ENCODE data around the gene PCSK7. TPM values are rescaled to one million over a fixed set of nuclear protein-coding genes. Genes with fewer than 3 reads are reported as not detected.

PCSK7 gene
- total and polyA plus RNA-seq, 2 donors from 2014 or later = 14.5 to 70.2 TPM

DNA sequence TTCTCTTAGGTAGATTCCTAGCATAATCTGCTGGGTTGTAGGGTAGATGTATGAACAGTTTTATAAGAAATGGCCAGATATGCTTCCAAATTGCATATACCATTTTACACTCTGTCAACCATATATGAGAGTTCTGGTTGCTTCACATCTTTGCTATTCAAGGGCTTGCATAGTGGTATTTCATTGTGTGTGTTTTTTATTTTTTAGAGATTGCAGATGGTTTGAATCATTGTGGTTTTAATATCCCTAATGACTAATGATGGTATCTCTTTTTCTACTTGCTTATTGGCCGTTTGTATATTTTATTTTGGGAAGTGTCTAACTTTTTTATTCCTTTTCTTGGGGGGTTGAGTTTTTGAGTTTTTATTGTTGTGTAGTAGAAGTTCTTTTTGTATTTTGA is 27.5 kb upstream of the PCSK7 start:
- H3K4me1 ChIP-seq (ENCODE audit: control insufficient read depth in 2 of 3, insufficient read depth in 2 of 3, low read depth in 1 of 3, low read length in 3 of 3) = no peaks in the 10 kb centered on the region
- H3K27ac ChIP-seq (ENCODE audit: low read depth in 2 of 2, low read length in 2 of 2) = no peak overlapping the region
- no peak for DNase-seq
- H3K36me3 ChIP-seq (ENCODE audit: control insufficient read depth in 2 of 3, insufficient read depth in 3 of 3, low read length in 3 of 3) = peaks cover 0 to 5% (median 2%) of the 10 kb centered on the region in 3 donors
- no peaks in the 10 kb centered on the region for H3K9me3 ChIP-seq (ENCODE audit: control insufficient read depth in 2 of 3, insufficient read depth in 1 of 3, low read length in 3 of 3)
- H3K9ac ChIP-seq (ENCODE audit: low read length in 3 of 3) = no peak overlapping the region
- intact Hi-C loops (cut with DNase I) = no loop called here
- no peak for FAIRE-seq
- H3K4me3 ChIP-seq (ENCODE audit: low read length in 3 of 3) = no peak overlapping the region
- TF ChIP-seq, protein P1, sequence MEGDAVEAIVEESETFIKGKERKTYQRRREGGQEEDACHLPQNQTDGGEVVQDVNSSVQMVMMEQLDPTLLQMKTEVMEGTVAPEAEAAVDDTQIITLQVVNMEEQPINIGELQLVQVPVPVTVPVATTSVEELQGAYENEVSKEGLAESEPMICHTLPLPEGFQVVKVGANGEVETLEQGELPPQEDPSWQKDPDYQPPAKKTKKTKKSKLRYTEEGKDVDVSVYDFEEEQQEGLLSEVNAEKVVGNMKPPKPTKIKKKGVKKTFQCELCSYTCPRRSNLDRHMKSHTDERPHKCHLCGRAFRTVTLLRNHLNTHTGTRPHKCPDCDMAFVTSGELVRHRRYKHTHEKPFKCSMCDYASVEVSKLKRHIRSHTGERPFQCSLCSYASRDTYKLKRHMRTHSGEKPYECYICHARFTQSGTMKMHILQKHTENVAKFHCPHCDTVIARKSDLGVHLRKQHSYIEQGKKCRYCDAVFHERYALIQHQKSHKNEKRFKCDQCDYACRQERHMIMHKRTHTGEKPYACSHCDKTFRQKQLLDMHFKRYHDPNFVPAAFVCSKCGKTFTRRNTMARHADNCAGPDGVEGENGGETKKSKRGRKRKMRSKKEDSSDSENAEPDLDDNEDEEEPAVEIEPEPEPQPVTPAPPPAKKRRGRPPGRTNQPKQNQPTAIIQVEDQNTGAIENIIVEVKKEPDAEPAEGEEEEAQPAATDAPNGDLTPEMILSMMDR (IDR thresholded peaks at IDR 0.05; ENCODE audit: borderline replicate concordance, extremely low read depth, insufficient read depth) = no peak
- no peaks in the 10 kb centered on the region for H3K27me3 ChIP-seq (ENCODE audit: control insufficient read depth, insufficient read depth, low read length)

- peaks cover 0 to 5% (median 2%) of the 10 kb centered on the region in 3 donors for H3K36me3 ChIP-seq (ENCODE audit: control insufficient read depth in 2 of 3, insufficient read depth in 3 of 3, low read length in 3 of 3)
- no peak overlapping the region for H3K27ac ChIP-seq (ENCODE audit: low read depth in 2 of 2, low read length in 2 of 2)
- intact Hi-C loops (cut with DNase I) = no loop called here
- no peaks in the 10 kb centered on the region for H3K4me1 ChIP-seq (ENCODE audit: control insufficient read depth in 2 of 3, insufficient read depth in 2 of 3, low read depth in 1 of 3, low read length in 3 of 3)
- DNase-seq = no peak
- H3K9ac ChIP-seq (ENCODE audit: low read length in 3 of 3) = no peak overlapping the region
- TF ChIP-seq, protein P1 (IDR thresholded peaks at IDR 0.05; ENCODE audit: borderline replicate concordance, extremely low read depth, insufficient read depth) = no peak
- H3K9me3 ChIP-seq (ENCODE audit: control insufficient read depth in 2 of 3, insufficient read depth in 1 of 3, low read length in 3 of 3) = no peaks in the 10 kb centered on the region
- no peak for FAIRE-seq
- no peaks in the 10 kb centered on the region for H3K27me3 ChIP-seq (ENCODE audit: control insufficient read depth, insufficient read depth, low read length)
- H3K4me3 ChIP-seq (ENCODE audit: low read length in 3 of 3) = no peak overlapping the region
Measured at GRCh38 chr11:117258576-117258975, 26.7 kb upstream of the PCSK7 start.

- TF ChIP-seq, protein P1 (IDR thresholded peaks at IDR 0.05; ENCODE audit: borderline replicate concordance, extremely low read depth, insufficient read depth) = no peak
- Histone ChIP-seq H3K27ac (ENCODE audit: low read depth in 2 of 2, low read length in 2 of 2) (no peak overlapping the region), H3K9ac (ENCODE audit: low read length in 3 of 3) (no peak overlapping the region), H3K36me3 (ENCODE audit: control insufficient read depth in 2 of 3, insufficient read depth in 3 of 3, low read length in 3 of 3) (peaks cover 0 to 5% (median 2%) of the 10 kb centered on the region in 3 donors), H3K9me3 (ENCODE audit: control insufficient read depth in 2 of 3, insufficient read depth in 1 of 3, low read length in 3 of 3) (no peaks in the 10 kb centered on the region), H3K4me3 (ENCODE audit: low read length in 3 of 3) (no peak overlapping the region), H3K27me3 (ENCODE audit: control insufficient read depth, insufficient read depth, low read length) (no peaks in the 10 kb centered on the region), H3K4me1 (ENCODE audit: control insufficient read depth in 2 of 3, insufficient read depth in 2 of 3, low read depth in 1 of 3, low read length in 3 of 3) (no peaks in the 10 kb centered on the region)
- DNase-seq (no peak), FAIRE-seq (no peak)
- intact Hi-C loops (cut with DNase I) = no loop called here
Measured at GRCh38 chr11:117256573-117256972, 24.7 kb upstream of the PCSK7 start.

GRCh38 chr11:117255966-117256365 is 24.1 kb upstream of the PCSK7 start:
- Histone ChIP-seq H3K9ac (ENCODE audit: low read length in 3 of 3) (no peak overlapping the region), H3K4me3 (ENCODE audit: low read length in 3 of 3) (no peak overlapping the region), H3K9me3 (ENCODE audit: control insufficient read depth in 2 of 3, insufficient read depth in 1 of 3, low read length in 3 of 3) (no peaks in the 10 kb centered on the region), H3K27me3 (ENCODE audit: control insufficient read depth, insufficient read depth, low read length) (no peaks in the 10 kb centered on the region), H3K36me3 (ENCODE audit: control insufficient read depth in 2 of 3, insufficient read depth in 3 of 3, low read length in 3 of 3) (peaks cover 0 to 2% (median 2%) of the 10 kb centered on the region in 3 donors), H3K4me1 (ENCODE audit: control insufficient read depth in 2 of 3, insufficient read depth in 2 of 3, low read depth in 1 of 3, low read length in 3 of 3) (no peaks in the 10 kb centered on the region), H3K27ac (ENCODE audit: low read depth in 2 of 2, low read length in 2 of 2) (no peak overlapping the region)
- no peak for DNase-seq
- no peak for FAIRE-seq
- TF ChIP-seq, protein P1 (IDR thresholded peaks at IDR 0.05; ENCODE audit: borderline replicate concordance, extremely low read depth, insufficient read depth) = no peak
- intact Hi-C loops (cut with DNase I) = no loop called here

Measured in kidney (tissue), 14 donors.